GM12865 (cell line): ENCODE data around the gene TLCD1.

ENCODE experiments used
- DNase-seq: peaks from one replicate; pipeline ENCODE4 v3.0.0; 2010; ENCODE audit warnings: low read depth
- H3K4me3 ChIP-seq: 2 replicates; pipeline ENCODE4 v1.5.1; 2011; ENCODE audit warnings: mild to moderate bottlenecking, low read depth, low read length, control low read depth
- TF ChIP-seq, protein P1 (sequence below): IDR thresholded peaks from 2 replicates; pipeline ENCODE4 v1.5.1; 2011; ENCODE audit warnings: low read length, control low read depth, low read depth, inconsistent platforms; ENCODE audit not compliant: insufficient read depth; ENCODE audit errors: missing control alignments

The TLCD1 gene

DNA sequence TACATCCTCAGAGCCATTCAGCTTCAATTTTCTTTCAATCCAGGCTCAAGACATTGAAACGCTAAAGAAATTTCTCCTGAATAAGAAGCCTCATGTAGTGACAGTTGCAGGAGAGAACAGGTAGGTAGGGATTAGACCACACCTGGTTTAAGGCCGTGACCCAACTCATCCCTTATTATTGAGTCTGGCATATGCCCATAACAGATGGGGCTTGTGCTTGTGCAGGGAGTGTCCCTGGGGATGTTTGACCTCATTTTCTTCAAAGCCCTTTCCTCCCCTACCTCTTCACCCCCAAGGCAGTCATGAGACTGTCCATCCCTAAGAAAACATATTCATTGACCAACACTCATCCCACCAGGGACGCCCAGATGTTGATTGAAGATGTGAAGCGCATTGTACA, 39.7 kb downstream of the TLCD1 start:
- no peak for DNase-seq
- no peak overlapping the region for H3K4me3 ChIP-seq
- TF ChIP-seq, protein P1, sequence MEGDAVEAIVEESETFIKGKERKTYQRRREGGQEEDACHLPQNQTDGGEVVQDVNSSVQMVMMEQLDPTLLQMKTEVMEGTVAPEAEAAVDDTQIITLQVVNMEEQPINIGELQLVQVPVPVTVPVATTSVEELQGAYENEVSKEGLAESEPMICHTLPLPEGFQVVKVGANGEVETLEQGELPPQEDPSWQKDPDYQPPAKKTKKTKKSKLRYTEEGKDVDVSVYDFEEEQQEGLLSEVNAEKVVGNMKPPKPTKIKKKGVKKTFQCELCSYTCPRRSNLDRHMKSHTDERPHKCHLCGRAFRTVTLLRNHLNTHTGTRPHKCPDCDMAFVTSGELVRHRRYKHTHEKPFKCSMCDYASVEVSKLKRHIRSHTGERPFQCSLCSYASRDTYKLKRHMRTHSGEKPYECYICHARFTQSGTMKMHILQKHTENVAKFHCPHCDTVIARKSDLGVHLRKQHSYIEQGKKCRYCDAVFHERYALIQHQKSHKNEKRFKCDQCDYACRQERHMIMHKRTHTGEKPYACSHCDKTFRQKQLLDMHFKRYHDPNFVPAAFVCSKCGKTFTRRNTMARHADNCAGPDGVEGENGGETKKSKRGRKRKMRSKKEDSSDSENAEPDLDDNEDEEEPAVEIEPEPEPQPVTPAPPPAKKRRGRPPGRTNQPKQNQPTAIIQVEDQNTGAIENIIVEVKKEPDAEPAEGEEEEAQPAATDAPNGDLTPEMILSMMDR = no peak

DNA sequence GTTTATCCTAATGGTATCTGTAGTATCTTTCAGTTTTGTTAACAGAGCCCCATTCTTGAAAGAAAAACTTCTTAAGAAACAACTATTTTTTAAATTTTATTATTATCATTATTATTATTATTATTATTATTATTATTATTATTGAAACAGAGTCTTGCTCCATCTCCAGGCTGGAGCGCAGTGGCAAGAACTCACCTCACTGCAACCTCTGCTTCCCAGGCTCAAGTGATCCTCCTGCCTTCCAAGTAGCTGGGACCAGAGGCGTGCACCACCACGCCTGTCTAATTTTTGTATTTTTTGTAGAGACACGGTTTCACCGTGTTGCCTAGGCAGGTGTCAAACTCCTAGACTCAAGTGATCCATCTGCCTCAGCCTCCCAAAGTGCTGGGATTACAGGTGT, 40.7 kb downstream of the TLCD1 start:
- H3K4me3 ChIP-seq = no peak overlapping the region
- DNase-seq = no peak
- TF ChIP-seq, protein P1 = no peak

DNA sequence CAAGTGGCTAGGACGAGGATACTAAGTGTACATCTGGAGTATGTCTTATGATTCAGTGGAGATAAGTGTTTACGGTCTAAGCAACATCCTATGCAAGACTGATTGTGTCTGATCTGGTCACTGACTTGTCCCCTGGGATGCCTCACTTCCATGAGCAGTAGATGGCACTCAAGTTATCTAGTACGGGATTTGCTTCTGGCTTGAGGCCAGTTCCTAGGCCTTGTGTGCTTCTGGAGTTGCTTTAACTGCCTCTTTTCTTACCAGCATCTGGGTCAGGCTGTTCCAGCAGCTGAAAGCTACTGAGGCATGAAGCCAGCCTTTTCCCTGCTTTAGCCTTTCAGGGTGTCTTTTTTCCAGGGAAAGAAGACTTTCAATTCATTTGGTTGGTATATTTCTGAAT, 41.1 kb downstream of the TLCD1 start:
- TF ChIP-seq, protein P1 = no peak
- no peak overlapping the region for H3K4me3 ChIP-seq
- DNase-seq = no peak

DNA sequence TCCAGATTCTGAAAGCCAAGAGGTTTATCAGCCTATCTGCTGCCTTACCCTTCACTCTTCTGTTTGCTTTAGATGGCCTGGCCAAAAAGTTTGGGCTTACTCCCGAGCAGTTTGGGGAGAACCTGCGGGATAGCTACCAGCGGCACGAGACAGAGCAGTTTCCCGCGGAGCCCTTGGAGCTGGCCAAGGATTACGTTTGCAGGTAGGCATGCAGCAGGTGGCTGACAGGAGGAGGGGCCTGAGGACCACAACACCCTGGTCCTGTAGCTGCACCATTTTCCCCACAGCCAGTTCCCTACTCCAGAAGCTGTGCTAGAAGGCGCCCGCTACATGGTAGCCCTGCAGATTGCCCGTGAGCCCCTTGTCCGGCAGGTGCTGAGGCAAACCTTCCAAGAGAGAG, 43.4 kb downstream of the TLCD1 start:
- TF ChIP-seq, protein P1 = no peak
- H3K4me3 ChIP-seq = no peak overlapping the region
- DNase-seq = no peak

DNA sequence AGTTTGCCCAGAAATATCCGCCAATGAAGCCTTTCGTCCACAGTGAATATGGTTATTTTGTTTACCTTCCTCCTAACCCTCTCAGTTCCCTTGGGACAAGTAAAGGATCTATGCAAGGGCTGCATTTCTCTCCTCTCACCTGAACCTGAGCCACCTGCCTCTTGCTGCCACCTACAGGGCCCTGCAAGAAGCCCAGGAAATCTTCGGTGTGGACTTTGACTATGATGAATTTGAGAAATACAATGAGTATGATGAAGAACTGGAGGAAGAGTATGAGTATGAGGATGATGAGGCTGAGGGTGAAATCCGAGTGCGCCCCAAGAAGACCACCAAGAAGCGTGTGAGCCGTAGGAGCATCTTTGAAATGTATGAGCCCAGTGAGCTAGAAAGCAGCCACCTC, 50.1 kb downstream of the TLCD1 start:
- H3K4me3 ChIP-seq = no peak overlapping the region
- peak; percentile 41 for DNase-seq
- TF ChIP-seq, protein P1 = peak; percentile 30

DNA sequence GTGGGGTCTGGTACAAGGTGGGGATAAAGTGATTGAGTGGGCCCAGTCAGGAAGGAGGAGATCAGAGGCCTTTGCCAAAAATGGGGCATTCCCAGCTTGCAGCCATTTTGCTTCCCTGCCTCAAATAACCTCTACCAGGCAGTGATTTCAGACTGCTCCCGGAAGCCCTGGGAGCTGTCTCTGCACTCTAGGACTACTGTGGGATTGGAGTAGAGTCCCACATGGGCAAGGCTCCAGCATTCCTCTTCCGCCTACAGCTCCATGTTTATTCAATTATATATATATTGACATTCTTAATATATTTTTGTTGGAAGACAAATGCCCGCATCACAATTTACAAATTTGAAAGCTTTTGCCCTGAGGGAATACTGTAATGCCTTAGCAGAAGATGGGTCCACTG, 50.5 kb downstream of the TLCD1 start:
- no peak overlapping the region for H3K4me3 ChIP-seq
- TF ChIP-seq, protein P1 = no peak
- DNase-seq = no peak
